Suprapubic skin (tissue), 3 donors: ENCODE data around the gene AKAP13.

Experiments
- EP300 ChIP-seq: sonication (generic); formaldehyde crosslinking; IDR thresholded peaks from one replicate; pipeline ENCODE4 v1.6.1; 2017; ENCODE audit warnings: antibody characterized with exemption
- POLR2A ChIP-seq, 2 donors: fragments of 450-650 bp; IDR thresholded peaks; one replicate each; pipeline ENCODE4 v1.6.1; 2017; ENCODE audit warnings: antibody characterized with exemption in 2 of 2, mild to moderate bottlenecking in 2 of 2, moderate library complexity in 2 of 2
- TF ChIP-seq, protein P1 (sequence below), 2 donors: fragments of 200-600 bp in 1 of 2; fragments of 450-650 bp in 1 of 2; sonication (generic) in 1 of 2; IDR thresholded peaks; one replicate each; pipeline ENCODE4 v1.5.1; 2016 to 2019; ENCODE audit warnings: antibody characterized with exemption in 2 of 2, mild to moderate bottlenecking in 1 of 2, moderate library complexity in 1 of 2

DNA sequence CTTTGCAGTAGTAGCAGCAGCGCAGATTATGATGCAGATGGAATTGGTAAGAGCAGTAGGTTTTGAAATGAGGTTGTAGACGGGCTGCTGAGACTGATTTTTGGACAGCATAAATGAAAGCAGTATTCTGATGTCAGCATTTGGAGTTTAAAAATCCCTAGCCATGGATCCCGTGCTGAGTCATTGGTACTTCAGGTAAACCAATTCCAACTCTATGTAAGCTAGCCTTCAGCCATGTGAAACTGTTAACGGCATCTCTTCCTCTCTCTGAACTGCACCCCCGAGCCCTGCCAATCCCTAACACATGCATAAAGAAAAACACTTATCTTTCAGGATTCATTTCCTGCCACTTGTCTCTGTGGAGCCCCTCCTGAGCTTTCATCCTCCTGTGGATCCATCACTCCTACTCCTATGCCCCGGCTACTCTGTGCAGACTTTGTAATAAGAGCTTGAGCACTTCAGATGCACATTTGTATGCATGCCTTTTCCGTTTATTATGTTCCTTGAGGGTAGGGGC, 119.0 kb downstream of the AKAP13 start:
- no peak for TF ChIP-seq POLR2A (IDR thresholded peaks at IDR 0.05)
- TF ChIP-seq, protein P1, sequence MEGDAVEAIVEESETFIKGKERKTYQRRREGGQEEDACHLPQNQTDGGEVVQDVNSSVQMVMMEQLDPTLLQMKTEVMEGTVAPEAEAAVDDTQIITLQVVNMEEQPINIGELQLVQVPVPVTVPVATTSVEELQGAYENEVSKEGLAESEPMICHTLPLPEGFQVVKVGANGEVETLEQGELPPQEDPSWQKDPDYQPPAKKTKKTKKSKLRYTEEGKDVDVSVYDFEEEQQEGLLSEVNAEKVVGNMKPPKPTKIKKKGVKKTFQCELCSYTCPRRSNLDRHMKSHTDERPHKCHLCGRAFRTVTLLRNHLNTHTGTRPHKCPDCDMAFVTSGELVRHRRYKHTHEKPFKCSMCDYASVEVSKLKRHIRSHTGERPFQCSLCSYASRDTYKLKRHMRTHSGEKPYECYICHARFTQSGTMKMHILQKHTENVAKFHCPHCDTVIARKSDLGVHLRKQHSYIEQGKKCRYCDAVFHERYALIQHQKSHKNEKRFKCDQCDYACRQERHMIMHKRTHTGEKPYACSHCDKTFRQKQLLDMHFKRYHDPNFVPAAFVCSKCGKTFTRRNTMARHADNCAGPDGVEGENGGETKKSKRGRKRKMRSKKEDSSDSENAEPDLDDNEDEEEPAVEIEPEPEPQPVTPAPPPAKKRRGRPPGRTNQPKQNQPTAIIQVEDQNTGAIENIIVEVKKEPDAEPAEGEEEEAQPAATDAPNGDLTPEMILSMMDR (IDR thresholded peaks at IDR 0.05), result no peak
- no peak for TF ChIP-seq EP300
